H9 (cell line): ENCODE data around the gene STH. TPM values are rescaled to one million over a fixed set of nuclear protein-coding genes. Genes with fewer than 3 reads are reported as not detected.

Source experiments
- DNase-seq: peaks from one replicate; pipeline ENCODE4 v3.0.0-alpha.2; 2017
- H2AFZ ChIP-seq: one replicate; pipeline ENCODE4 v1.6.1; 2013; ENCODE audit warnings: mild to moderate bottlenecking, low read length, control low read depth, moderate library complexity
- H2AK5ac ChIP-seq: 2 replicates; pipeline ENCODE4 v1.6.1; 2013; ENCODE audit warnings: low read length, control low read depth, mixed read lengths; ENCODE audit not compliant: insufficient read length
- H2BK120ac ChIP-seq: one replicate; pipeline ENCODE4 v1.6.1; 2013; ENCODE audit warnings: low read depth, mild to moderate bottlenecking, low read length, control low read depth, inconsistent platforms; ENCODE audit not compliant: poor library complexity, severe bottlenecking
- H2BK12ac ChIP-seq: 2 replicates; pipeline ENCODE4 v1.6.1; 2013; ENCODE audit warnings: low read length, control low read depth, mixed read lengths, low read depth; ENCODE audit not compliant: insufficient read length
- H2BK15ac ChIP-seq: 2 replicates; pipeline ENCODE4 v1.6.1; 2013; ENCODE audit warnings: low read depth, low read length, control low read depth
- H2BK20ac ChIP-seq: one replicate; pipeline ENCODE4 v1.6.1; 2013; ENCODE audit warnings: low read depth, mild to moderate bottlenecking, low read length, control low read depth, inconsistent platforms; ENCODE audit not compliant: poor library complexity, severe bottlenecking
- H2BK5ac ChIP-seq: 2 replicates; pipeline ENCODE4 v1.6.1; 2013; ENCODE audit warnings: low read length, control low read depth, mixed read lengths; ENCODE audit not compliant: insufficient read length
- H3K14ac ChIP-seq: 2 replicates; pipeline ENCODE4 v1.6.1; 2013; ENCODE audit warnings: low read length, control low read depth; ENCODE audit not compliant: insufficient read depth
- H3K18ac ChIP-seq: 2 replicates; pipeline ENCODE4 v1.6.1; 2013; ENCODE audit warnings: low read depth, mild to moderate bottlenecking, mixed read lengths, low read length, control low read depth; ENCODE audit not compliant: insufficient read length
- H3K23ac ChIP-seq: 2 replicates; pipeline ENCODE4 v1.6.1; 2013; ENCODE audit warnings: low read length, control low read depth, mixed read lengths, low read depth; ENCODE audit not compliant: insufficient read length
- H3K23me2 ChIP-seq: 2 replicates; pipeline ENCODE4 v1.6.1; 2013; ENCODE audit warnings: low read depth, mild to moderate bottlenecking, mixed read lengths, low read length, control low read depth; ENCODE audit not compliant: insufficient read length, poor library complexity, severe bottlenecking
- H3K27ac ChIP-seq: 2 replicates; pipeline ENCODE4 v1.5.1; 2013; ENCODE audit warnings: low read length, control low read depth, mixed read lengths, low read depth; ENCODE audit not compliant: insufficient read length
- H3K27me3 ChIP-seq: 2 replicates; pipeline ENCODE4 v1.6.1; 2013; ENCODE audit warnings: low read length, control low read depth, inconsistent platforms; ENCODE audit not compliant: insufficient read depth
- H3K4ac ChIP-seq: 2 replicates; pipeline ENCODE4 v1.6.1; 2013; ENCODE audit warnings: low read depth, mild to moderate bottlenecking, control low read depth, inconsistent platforms, low read length, moderate library complexity
- H3K4me1 ChIP-seq: 2 replicates; pipeline ENCODE4 v1.6.1; 2013; ENCODE audit warnings: low read length, control low read depth, inconsistent platforms; ENCODE audit not compliant: insufficient read depth
- H3K4me2 ChIP-seq: 2 replicates; pipeline ENCODE4 v1.6.1; 2013; ENCODE audit warnings: low read length, control low read depth, mixed read lengths; ENCODE audit not compliant: insufficient read length, insufficient read depth
- H3K56ac ChIP-seq: 2 replicates; pipeline ENCODE4 v1.6.1; 2013; ENCODE audit warnings: low read depth, mild to moderate bottlenecking, mixed read lengths, low read length, control low read depth; ENCODE audit not compliant: insufficient read length
- H3K79me1 ChIP-seq: 2 replicates; pipeline ENCODE4 v1.6.1; 2013; ENCODE audit warnings: low read depth, mild to moderate bottlenecking, moderate library complexity, low read length, control low read depth, inconsistent platforms; ENCODE audit not compliant: insufficient read depth, poor library complexity, severe bottlenecking
- H3K79me2 ChIP-seq: 2 replicates; pipeline ENCODE4 v1.6.1; 2013; ENCODE audit warnings: low read length, control low read depth, inconsistent platforms; ENCODE audit not compliant: insufficient read depth
- H3K9ac ChIP-seq: 2 replicates; pipeline ENCODE4 v1.6.1; 2013; ENCODE audit warnings: low read length, control low read depth, mixed read lengths; ENCODE audit not compliant: insufficient read length; ENCODE audit errors: extremely low read depth
- H3K9me3 ChIP-seq: one replicate; pipeline ENCODE4 v1.6.1; 2013; ENCODE audit warnings: low read depth, low read length, inconsistent platforms; ENCODE audit not compliant: control insufficient read depth
- H3T11ph ChIP-seq: one replicate; pipeline ENCODE4 v1.6.1; 2013; ENCODE audit warnings: mild to moderate bottlenecking, low read length, control low read depth, inconsistent platforms
- H4K20me1 ChIP-seq: one replicate; pipeline ENCODE4 v1.6.1; 2013; ENCODE audit not compliant: control insufficient read depth, insufficient read length, insufficient read depth
- H4K5ac ChIP-seq: 2 replicates; pipeline ENCODE4 v1.6.1; 2013; ENCODE audit warnings: low read depth, mild to moderate bottlenecking, mixed read lengths, low read length, control low read depth; ENCODE audit not compliant: insufficient read length
- H4K8ac ChIP-seq: replicated peaks from 2 replicates; pipeline ENCODE4 v1.6.1; 2013; ENCODE audit warnings: low read length, control low read depth, mixed read lengths, low read depth; ENCODE audit not compliant: insufficient read length
- H4K91ac ChIP-seq: 2 replicates; pipeline ENCODE4 v1.6.1; 2013; ENCODE audit warnings: low read depth, mild to moderate bottlenecking, moderate library complexity, mixed read lengths, low read length, control low read depth; ENCODE audit not compliant: insufficient read length
- H3K27ac Mint-ChIP-seq, 3 experiments: 2 replicates in 2 of 3; 3 replicates in 1 of 3; pipeline ENCODE4 v1.8.0; 2020 to 2021; ENCODE audit warnings: mixed read lengths in 3 of 3, mild to moderate bottlenecking in 1 of 3, moderate library complexity in 1 of 3
- H3K27me3 Mint-ChIP-seq: 2 replicates; pipeline ENCODE4 v1.8.0; 2021; ENCODE audit warnings: low read depth, mild to moderate bottlenecking, moderate library complexity, mixed read lengths
- H3K36me3 Mint-ChIP-seq, 3 experiments: 2 replicates in 2 of 3; 3 replicates in 1 of 3; pipeline ENCODE4 v1.8.0; 2020 to 2021; ENCODE audit warnings: low read depth in 3 of 3, mixed read lengths in 3 of 3; ENCODE audit not compliant: insufficient read depth in 1 of 3
- H3K4me1 Mint-ChIP-seq, 2 experiments: 2 replicates each; pipeline ENCODE4 v1.8.0; 2020; ENCODE audit warnings: mixed read lengths in 2 of 2
- H3K4me3 Mint-ChIP-seq, 2 experiments: 2 replicates in 1 of 2; 3 replicates in 1 of 2; pipeline ENCODE4 v1.8.0; 2020 to 2021; ENCODE audit warnings: mild to moderate bottlenecking in 2 of 2, mixed read lengths in 2 of 2, moderate library complexity in 1 of 2
- H3K9me3 Mint-ChIP-seq, 2 experiments: 2 replicates in 1 of 2; 3 replicates in 1 of 2; pipeline ENCODE4 v1.8.0; 2020; ENCODE audit warnings: mild to moderate bottlenecking in 2 of 2, mixed read lengths in 2 of 2, moderate library complexity in 1 of 2
- CTCF ChIP-seq: fragments of 200-600 bp; sonication (generic); conservative IDR thresholded peaks from 3 replicates; pipeline ENCODE4 v1.8.0; 2021; ENCODE audit warnings: antibody characterized with exemption, mild to moderate bottlenecking
- WGBS: extraction: QIAGEN DNeasy Blood & Tissue Kit; methylation state at CpG from one replicate; pipeline ENCODE4 v1.1.7; 2013; ENCODE audit warnings: missing lambda C conversion rate, low lambda C conversion rate, mixed read lengths; ENCODE audit not compliant: insufficient read length; ENCODE audit errors: extremely low coverage; 5-methylcytosine and 5-hydroxymethylcytosine counted together
- total RNA-seq: library from RNA; stranded (reverse); gene quantifications from 2 replicates; pipeline ENCODE4 v1.2.1, GENCODE V29; 2021

Gene STH
- total RNA-seq, 1 experiment from 2014 or later, result not detected

GRCh38 chr17:46007461-46007965 is 8.5 kb downstream of the STH start:
- DNase-seq, result no peak
- H3K14ac ChIP-seq, result no peak overlapping the region
- no peak overlapping the region for H2BK20ac ChIP-seq
- no peak overlapping the region for H3K4me2 ChIP-seq
- Mint-ChIP-seq H3K9me3 (peaks cover 0 to 7% of the 10 kb centered on the region in 2 experiments; a peak in 2 of 5 replicates), H3K27me3 (peaks cover 2% of the 10 kb centered on the region), H3K36me3 (no peaks in the 10 kb centered on the region; a peak in 1 of 7 replicates), H3K27ac (no peak overlapping the region), H3K4me1 (no peaks in the 10 kb centered on the region), H3K4me3 (no peak overlapping the region)
- no peak overlapping the region for H2BK12ac ChIP-seq
- H3K23me2 ChIP-seq, result no peaks in the 10 kb centered on the region
- no peaks in the 10 kb centered on the region for H3K27me3 ChIP-seq
- H2BK5ac ChIP-seq, result no peak overlapping the region
- WGBS, result no CpG with 5 or more reads among the region's 2 CpGs
- no peak overlapping the region for H3K9ac ChIP-seq
- no peak overlapping the region for H3K18ac ChIP-seq
- H3K79me1 ChIP-seq, result no peaks in the 10 kb centered on the region
- no peak overlapping the region for H4K8ac ChIP-seq
- H3K27ac ChIP-seq, result no peak overlapping the region
- no peak overlapping the region for H3K56ac ChIP-seq
- H3K23ac ChIP-seq, result no peak overlapping the region
- H3K9me3 ChIP-seq, result no peaks in the 10 kb centered on the region
- H4K5ac ChIP-seq, result no peak overlapping the region
- H2AK5ac ChIP-seq, result no peak overlapping the region
- no peak overlapping the region for H3T11ph ChIP-seq
- no peak overlapping the region for H2BK15ac ChIP-seq
- no peaks in the 10 kb centered on the region for H3K79me2 ChIP-seq
- H2AFZ ChIP-seq, result no peak overlapping the region
- no peak overlapping the region for H4K91ac ChIP-seq
- no peak overlapping the region for H2BK120ac ChIP-seq
- no peaks in the 10 kb centered on the region for H4K20me1 ChIP-seq
- no peaks in the 10 kb centered on the region for H3K4me1 ChIP-seq
- no peak for TF ChIP-seq CTCF
- H3K4ac ChIP-seq, result no peak overlapping the region
